GM18507 (cell line): Measurements from ENCODE around the gene FTMT.
"Not testable (repeated sequence)": the region's sequence is repeated elsewhere in the genome, so short reads cannot be mapped to it uniquely, and the experiment has no call there.

Experiments used
- DNase-seq: peaks from one replicate; pipeline ENCODE4 v3.0.0; 2011; ENCODE audit warnings: low read depth; ENCODE audit not compliant: insufficient read length; ENCODE audit errors: extremely low spot score
- FAIRE-seq: peaks from 2 replicates; lab custom pipeline; 2011; peaks lifted over from hg19 to GRCh38; lab: Jason Lieb, UNC

FTMT gene

GRCh38 chr5:121851643-121852574 is at the start of gene FTMT:
Gene FTMT, plus strand, starts transcription at chr5:121851882. Its CDS starts 82 bp downstream, at chr5:121851964.
- DNase-seq (no peak), FAIRE-seq (no peak)

GRCh38 chr5:121805251-121805650 is 46.4 kb upstream of the FTMT start:
- not testable (repeated sequence) for FAIRE-seq, DNase-seq

GRCh38 chr5:121805911-121806310 is 45.8 kb upstream of the FTMT start:
- DNase-seq = no peak
- no peak for FAIRE-seq

GRCh38 chr5:121816164-121816563 is 35.5 kb upstream of the FTMT start:
- FAIRE-seq = no peak

GRCh38 chr5:121819682-121820261 is 31.9 kb upstream of the FTMT start:
- no peak for DNase-seq
- FAIRE-seq = no peak

More at GRCh38 chr5:121816164-121816563, 35.5 kb upstream of the FTMT start:
- no peak for DNase-seq

- DNase-seq = no peak
- FAIRE-seq = no peak
Measured at GRCh38 chr5:121833617-121834016, 18.1 kb upstream of the FTMT start.

GRCh38 chr5:121834021-121834420 is 17.7 kb upstream of the FTMT start:
- no peak for DNase-seq

GRCh38 chr5:121841892-121842291 is 9.8 kb upstream of the FTMT start:
- DNase-seq (no peak), FAIRE-seq (no peak)

More at GRCh38 chr5:121834021-121834420, 17.7 kb upstream of the FTMT start:
- no peak for FAIRE-seq

GRCh38 chr5:121850272-121850671 is 1.4 kb upstream of the FTMT start:
- DNase-seq (no peak), FAIRE-seq (no peak)

GRCh38 chr5:121853850-121854249 is 2.2 kb downstream of the FTMT start:
- DNase-seq = no peak
- no peak for FAIRE-seq

- no peak for FAIRE-seq
- DNase-seq = no peak
Measured at GRCh38 chr5:121862801-121863200, 11.1 kb downstream of the FTMT start.

GRCh38 chr5:121863753-121864285 is 12.1 kb downstream of the FTMT start:
- no peak for FAIRE-seq
- DNase-seq = no peak

- no peak for DNase-seq
- FAIRE-seq = no peak
Measured at GRCh38 chr5:121867403-121867802, 15.7 kb downstream of the FTMT start.

GRCh38 chr5:121870489-121870888 is 18.8 kb downstream of the FTMT start:
- no peak for DNase-seq
- FAIRE-seq = no peak

- FAIRE-seq (no peak), DNase-seq (no peak)
Measured at GRCh38 chr5:121872856-121873255, 21.2 kb downstream of the FTMT start.

- DNase-seq (no peak), FAIRE-seq (no peak)
Measured at GRCh38 chr5:121873409-121873808, 21.7 kb downstream of the FTMT start.

- no peak for FAIRE-seq
- no peak for DNase-seq
Measured at GRCh38 chr5:121885630-121886029, 33.9 kb downstream of the FTMT start.

GRCh38 chr5:121887727-121888126 is 36.0 kb downstream of the FTMT start:
- FAIRE-seq (no peak), DNase-seq (no peak)

- FAIRE-seq = no peak
- no peak for DNase-seq
Measured at GRCh38 chr5:121890297-121890858, 38.7 kb downstream of the FTMT start.

GRCh38 chr5:121897341-121897740 is 45.7 kb downstream of the FTMT start:
- DNase-seq (no peak), FAIRE-seq (no peak)
